ENCODE measurements around the gene AKT2.

Gene AKT2

GRCh38 chr19:40280608-40281221 lies 4.4 kb downstream of the AKT2 start:
- H3K4me3 ChIP-seq (ENCODE audit: low read length), result no peak overlapping the region
- DNase-seq (ENCODE audit: low read depth), result no peak
- no peak for TF ChIP-seq CTCF (conservative IDR thresholded peaks at IDR 0.05; ENCODE audit: low read depth, low read length)

- TF ChIP-seq CTCF (conservative IDR thresholded peaks at IDR 0.05; ENCODE audit: low read depth, low read length), result no peak
- no peak overlapping the region for H3K4me3 ChIP-seq (ENCODE audit: low read length)
- no peak for DNase-seq (ENCODE audit: low read depth)
Observed at GRCh38 chr19:40279761-40280607, 5.2 kb downstream of the AKT2 start.

DNA sequence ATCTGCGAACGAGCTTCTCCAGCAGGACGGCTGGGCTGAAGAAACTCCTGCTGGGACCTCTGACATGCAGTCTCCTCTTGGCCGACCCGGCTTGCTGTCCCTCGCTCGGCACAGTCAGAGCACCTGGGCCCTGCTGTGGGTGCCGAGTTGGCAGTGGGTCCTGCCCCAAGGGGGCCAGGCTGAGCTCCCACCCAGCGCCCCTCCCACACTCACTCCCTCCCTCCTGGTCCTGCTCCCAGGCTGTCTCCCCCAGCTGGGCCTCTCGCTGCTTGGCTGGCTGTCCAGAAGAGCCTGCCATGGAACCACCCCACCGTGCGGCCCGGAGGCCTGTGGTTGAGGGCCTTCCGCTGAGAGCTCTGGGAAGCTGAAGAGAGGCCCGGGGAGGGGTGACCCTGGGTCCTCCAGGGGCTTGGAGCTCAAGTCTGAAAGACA lies 6.0 kb downstream of the AKT2 start:
- TF ChIP-seq CTCF (conservative IDR thresholded peaks at IDR 0.05; ENCODE audit: low read depth, low read length), result no peak
- H3K4me3 ChIP-seq (ENCODE audit: low read length), result no peak overlapping the region
- DNase-seq (ENCODE audit: low read depth), result no peak

GRCh38 chr19:40278361-40279035 lies 6.6 kb downstream of the AKT2 start:
- H3K4me3 ChIP-seq (ENCODE audit: low read length), result no peak overlapping the region
- no peak for TF ChIP-seq CTCF (conservative IDR thresholded peaks at IDR 0.05; ENCODE audit: low read depth, low read length)
- DNase-seq (ENCODE audit: low read depth), result no peak

GRCh38 chr19:40277356-40278059 lies 7.6 kb downstream of the AKT2 start:
- no peak for TF ChIP-seq CTCF (conservative IDR thresholded peaks at IDR 0.05; ENCODE audit: low read depth, low read length)
- DNase-seq (ENCODE audit: low read depth), result no peak
- H3K4me3 ChIP-seq (ENCODE audit: low read length), result no peak overlapping the region

GRCh38 chr19:40274585-40275544 lies 10.3 kb downstream of the AKT2 start:
- DNase-seq (ENCODE audit: low read depth), result no peak
- H3K4me3 ChIP-seq (ENCODE audit: low read length), result no peak overlapping the region

More at GRCh38 chr19:40274585-40275544, 10.3 kb downstream of the AKT2 start:
- TF ChIP-seq CTCF (conservative IDR thresholded peaks at IDR 0.05; ENCODE audit: low read depth, low read length), result no peak
